HL-60/S4 treated with retinoic acid at 250 ng/mL for 4 days and 3 days (cell line): ENCODE data around the gene CALB2.

ENCODE experiments used
- in situ Hi-C: fragments of 300-500 bp; cut with MboI; formaldehyde crosslinking; loops from 2 replicates; pipeline ENCODE4 v1.7.0; 2022; ENCODE audit warnings: low sequenced_read_pairs

The CALB2 gene

DNA sequence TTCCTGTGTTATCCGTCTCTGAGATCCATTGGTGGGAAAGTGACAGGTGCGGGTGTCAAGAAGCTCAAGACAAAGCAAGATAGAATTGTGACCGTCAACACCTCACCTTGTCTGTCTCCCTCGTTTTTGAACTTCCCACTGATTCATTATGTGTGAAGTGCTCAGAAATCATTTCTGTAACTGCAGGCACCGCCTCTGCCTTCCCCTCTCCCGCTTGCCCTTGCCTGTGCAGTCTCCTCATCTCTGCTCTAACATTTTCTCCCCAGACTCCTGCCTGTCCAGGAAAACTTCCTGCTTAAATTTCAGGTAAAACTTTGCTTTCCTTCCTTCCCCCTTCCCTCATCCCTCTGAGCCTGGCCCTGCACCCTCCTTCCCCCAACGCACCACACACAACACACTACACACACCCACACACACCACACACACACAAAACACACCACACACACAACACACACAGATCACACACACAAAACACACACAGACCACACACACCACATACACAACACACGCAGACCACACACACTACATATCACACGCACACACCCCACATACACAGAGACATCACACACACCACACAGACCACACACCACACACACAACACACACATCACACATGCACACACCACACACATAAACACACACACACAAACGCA, 25.7 kb downstream of the CALB2 start:
- in situ Hi-C loops: no loop called here

DNA sequence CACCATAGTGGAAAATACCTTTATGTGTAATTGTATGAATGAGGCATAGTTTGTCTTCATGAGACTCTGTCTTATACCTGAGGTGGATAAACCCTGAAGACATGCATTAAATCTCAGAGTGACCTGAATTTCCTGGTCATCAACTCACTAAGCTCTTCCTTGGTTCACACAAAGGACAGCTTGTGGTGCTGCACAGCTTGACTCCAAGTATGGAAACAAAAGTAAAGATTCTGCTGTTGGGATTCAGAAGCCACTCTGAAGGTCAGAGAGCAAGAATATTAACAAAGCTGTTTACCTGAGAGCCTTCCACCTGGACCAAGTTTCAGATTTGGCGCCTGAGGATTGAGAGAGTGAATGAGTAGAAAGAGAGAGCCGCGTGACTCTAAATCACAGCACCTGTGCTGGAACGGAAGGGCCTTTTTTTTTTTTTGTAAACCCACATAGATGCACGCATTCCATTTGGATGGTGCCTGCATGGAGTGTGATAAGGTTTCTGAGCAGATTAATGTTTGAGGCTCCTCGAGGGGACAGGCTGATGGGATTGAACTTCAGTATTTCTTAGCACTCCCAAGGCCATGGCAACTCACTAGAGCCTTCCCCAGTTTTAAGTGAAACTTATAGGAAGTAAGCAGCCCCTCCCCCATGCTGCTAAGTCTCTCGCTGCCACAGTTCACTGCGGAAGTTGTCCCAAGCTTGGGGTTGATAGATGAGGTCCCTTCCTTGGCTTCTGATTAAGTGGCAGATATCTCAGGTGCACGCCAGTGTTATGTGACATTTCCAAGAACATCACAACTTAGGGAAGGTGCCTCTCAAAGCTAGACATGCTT, 28.7 kb downstream of the CALB2 start:
- in situ Hi-C loops: no loop called here

DNA sequence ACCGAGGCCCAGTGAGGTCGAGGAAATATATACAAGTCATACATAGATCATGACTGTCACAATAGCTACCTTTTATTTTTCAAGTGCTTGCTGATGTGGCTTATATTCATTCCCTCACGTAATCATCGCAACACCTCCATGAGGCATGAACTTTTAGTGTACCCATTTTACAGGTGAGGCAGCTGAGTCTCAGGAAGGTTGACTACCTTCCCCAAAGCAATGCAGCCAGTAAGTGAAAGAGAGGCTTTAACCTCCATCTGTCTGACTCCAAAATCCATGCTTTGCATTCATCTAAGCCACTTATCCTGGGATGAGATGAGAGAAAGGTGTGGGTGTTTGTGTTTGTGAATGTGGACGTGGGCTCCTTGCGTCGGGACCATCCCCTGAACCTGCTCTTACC, 30.8 kb downstream of the CALB2 start:
- in situ Hi-C loops: no loop called here

DNA sequence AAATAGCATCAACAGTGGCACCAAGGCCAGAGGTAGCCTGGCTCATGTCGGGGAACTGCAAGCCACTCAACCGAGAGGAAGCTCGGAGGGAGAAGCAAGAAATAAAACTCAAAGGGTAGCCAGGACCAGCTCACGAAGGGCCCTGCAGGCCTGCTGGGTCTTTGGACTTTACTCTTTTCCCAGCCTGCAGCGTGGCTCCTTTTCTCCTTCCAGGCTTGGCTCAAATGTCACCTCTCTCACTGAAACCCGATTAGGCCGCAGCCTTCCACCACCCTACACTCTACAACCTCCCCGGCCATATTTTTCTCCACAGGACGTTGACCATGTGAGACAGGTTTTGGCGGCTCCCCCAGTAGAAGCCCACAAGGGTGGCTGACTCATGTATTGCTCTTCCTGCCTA, 38.1 kb downstream of the CALB2 start:
- in situ Hi-C loops: no loop called here

- in situ Hi-C loops: no loop called here
Measured at GRCh38 chr16:71399801-71400563, 41.5 kb downstream of the CALB2 start.

GRCh38 chr16:71402007-71402406, 43.5 kb downstream of the CALB2 start:
- in situ Hi-C loops: no loop called here

DNA sequence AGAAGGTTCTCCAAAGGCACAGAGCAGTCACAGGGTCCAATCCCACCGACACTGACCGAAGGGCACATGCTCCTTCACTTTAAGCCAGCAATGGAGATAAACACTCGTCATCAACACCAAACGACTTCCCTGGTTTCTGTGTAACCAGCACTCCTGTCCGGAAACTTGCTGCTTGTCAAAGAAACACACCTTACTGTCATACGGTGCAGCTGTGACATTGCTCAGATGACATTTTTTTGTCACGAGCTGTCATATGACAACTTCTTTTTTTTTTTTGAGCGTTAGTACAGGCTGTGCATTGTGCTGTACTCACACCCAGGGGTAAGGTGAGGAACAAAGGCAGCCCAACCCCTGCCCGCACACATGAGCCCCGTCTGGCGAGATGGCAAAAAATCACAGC, 44.2 kb downstream of the CALB2 start:
- in situ Hi-C loops: no loop called here

GRCh38 chr16:71404364-71404763, 45.8 kb downstream of the CALB2 start:
- in situ Hi-C loops: no loop called here

DNA sequence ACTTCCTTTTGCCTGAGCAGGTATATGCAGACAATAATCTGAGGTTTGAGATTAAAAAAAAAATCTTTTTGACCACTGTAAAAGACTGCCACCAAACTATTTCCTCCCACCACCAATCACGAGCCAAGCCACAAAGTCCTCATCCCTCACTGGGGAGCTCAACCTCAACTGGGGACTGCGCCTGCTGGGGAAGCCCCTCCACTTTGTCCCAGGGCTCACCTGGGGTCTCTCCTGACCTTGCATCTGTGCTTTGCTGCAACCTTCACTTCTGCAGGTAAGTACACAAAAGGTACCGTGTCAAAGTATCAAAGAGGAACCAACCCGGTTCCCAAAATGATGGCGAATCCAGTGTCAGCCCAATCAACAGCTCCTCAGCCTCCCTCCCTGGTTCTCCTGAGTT, 47.8 kb downstream of the CALB2 start:
- in situ Hi-C loops: no loop called here

DNA sequence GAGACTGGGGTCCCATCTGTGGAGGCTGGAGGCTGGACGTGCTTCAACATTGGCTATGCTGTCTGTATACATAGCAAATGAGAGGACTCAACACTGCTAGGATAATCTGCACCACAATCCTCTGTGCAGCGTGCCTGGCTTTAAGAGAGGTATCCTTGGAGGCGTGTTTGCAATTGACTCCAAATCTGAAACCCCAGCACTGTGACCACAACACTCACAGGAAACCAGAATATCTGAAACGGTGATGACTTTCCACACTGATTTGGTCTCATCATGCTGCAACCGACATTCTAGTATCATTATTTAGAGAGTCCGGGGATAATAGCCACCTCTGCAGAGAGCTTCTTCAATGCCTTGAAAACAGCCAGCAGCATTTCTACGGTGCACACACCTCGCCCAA, 48.2 kb downstream of the CALB2 start:
- in situ Hi-C loops: no loop called here

DNA sequence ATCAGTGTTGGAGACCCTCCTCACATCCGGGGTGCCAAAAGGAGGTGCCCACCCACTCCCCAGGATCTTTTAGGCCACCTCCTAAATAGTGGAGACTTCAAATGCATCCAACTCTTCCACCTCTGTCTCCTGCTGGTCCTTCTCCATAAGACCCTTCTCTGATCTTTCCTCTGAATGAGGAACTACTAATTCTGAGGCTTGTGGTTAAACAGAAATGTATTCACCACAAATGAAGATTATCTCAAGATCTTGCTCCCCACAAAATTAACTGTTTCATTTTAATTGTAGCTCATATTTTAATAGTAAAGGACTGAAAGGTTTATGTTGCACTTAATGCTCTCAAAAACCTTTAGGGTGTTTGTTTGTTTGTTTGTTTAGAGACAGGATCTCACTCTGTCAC, 49.2 kb downstream of the CALB2 start:
- in situ Hi-C loops: no loop called here

- in situ Hi-C loops: no loop called here
Measured at GRCh38 chr16:71408536-71408935, 50.0 kb downstream of the CALB2 start.

DNA sequence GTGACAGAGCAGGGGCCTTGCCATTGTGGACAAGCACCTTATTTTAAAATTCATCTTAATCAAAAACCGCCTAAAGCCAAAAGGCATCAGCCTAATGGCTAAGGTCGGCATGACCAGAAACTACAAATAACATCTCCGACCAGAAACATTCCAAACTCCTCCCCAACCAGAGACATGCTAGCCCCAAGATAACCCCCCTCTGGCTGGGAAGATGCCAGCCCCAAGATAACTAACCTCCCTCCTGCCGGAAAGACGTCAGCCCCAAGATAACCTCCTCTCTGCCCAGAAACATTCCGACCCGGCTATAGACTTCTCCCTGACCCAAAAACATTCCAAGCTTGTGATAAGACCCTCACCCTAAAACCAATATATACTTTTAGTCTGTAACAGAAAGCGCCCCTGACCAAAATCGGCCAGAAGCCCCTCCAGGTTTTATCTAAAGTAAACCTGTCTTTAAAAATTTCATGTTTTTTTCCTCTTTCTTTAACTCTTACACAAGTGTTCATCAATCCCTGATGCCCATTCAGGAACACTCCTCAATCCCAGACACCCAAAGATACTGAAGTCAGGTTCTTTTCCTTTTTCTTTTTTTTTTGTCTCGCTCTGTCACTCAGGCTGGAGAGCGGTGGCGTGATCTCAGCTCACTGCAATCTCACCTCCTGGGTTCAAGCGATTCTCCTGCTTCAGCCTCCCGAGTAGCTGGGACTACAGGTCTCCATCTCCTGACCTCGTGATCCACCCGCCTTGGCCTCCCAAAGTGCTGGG, 50.7 kb downstream of the CALB2 start:
- in situ Hi-C loops: no loop called here

DNA sequence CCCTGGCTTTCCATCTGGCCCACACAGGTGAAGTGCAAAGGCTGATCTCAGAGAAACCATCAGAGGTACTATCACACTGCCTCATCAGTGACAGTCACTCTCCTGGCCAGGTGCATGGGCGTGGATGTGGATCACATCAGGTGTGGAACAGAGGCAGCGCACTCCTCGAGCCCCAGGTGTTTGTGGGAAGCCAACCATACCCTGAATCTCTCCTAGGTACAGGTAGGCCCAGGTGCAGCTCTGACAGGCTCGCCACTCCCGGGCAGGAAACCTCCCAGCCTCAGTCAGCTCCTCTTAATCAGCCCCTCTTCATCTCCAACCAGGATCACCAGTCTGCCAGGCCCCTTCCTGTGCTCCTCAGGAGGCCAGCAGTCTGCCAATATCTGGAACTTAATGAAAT, 51.6 kb downstream of the CALB2 start:
- in situ Hi-C loops: no loop called here

- in situ Hi-C loops: no loop called here
Measured at GRCh38 chr16:71412270-71413160, 54.0 kb downstream of the CALB2 start.

DNA sequence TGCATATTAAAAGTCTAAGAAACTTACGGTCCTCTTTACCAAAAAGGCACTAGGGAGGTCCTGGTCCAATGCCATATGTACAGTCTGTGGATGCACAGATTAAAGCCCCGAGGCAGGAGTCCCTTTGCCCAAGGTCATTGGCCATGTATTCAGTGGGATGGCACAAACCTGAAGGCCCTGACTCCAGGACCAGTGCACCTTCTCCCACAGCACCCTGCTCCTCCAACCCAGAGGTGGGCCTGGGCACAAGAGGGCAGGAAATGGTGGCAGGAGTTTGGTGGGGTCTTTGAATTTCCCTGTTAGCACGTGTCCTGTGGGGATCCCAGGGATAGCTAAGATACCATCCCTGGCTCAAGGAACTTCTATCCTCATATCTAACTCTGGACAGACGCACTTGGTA, 54.8 kb downstream of the CALB2 start:
- in situ Hi-C loops: no loop called here

- in situ Hi-C loops: no loop called here
Measured at GRCh38 chr16:71414038-71414437, 55.5 kb downstream of the CALB2 start.

DNA sequence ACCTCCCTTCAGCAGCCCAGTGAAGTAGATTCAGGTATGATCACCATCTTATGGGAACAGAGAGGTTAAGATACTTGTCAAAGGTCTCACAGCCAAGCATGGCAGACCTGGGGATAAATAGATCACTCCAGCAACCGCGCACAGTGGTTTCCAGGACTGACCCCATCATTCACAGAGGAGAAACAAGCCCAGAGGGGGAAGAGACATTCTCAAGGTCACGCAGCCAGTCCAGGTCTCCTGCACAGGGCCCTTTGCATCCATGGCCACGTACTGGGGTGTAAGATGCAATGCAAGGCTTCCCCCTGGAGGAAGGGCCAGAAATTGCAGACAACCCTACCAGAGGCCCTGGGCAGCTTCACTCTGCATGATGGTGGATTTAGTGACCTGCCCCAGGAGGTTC, 63.4 kb downstream of the CALB2 start:
- in situ Hi-C loops: no loop called here

GRCh38 chr16:71423016-71423415, 64.5 kb downstream of the CALB2 start:
- in situ Hi-C loops: no loop called here

DNA sequence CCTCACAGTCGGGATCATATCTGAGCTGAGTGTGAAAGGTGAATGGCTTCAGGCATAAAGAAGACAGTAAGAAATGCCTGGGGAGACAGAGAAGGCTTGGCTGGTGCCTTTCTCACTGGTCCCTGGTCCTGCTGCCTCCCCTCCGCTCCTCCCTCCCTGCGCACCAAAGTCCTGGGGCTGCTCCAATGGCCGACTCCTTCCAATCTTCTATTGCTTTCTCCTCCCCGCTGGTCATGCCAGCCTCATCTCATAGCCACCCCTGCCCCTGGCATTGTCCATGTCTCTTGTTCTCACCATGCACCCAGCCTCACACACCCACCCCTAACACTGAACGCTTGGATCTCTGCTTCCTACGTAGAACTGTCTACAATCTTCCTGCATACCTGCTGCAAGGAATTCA, 65.3 kb downstream of the CALB2 start:
- in situ Hi-C loops: no loop called here
